Fibroblast of villous mesenchyme (primary cell): ENCODE data around the gene FBXL15. TPM values are rescaled to one million over a fixed set of nuclear protein-coding genes. Genes with fewer than 3 reads are reported as not detected.
A peak's percentile ranks its signal among the peaks of the same experiment; 100 is the strongest.

Experiments
- DNase-seq: peaks from one replicate; pipeline ENCODE4 v3.0.0-alpha.2; 2010; ENCODE audit warnings: low read depth
- H3K4me3 ChIP-seq: 2 replicates; pipeline ENCODE4 v1.5.1; 2011; ENCODE audit warnings: low read depth, mild to moderate bottlenecking, low read length
- total RNA-seq: library from RNA; depleted of rRNA; stranded (reverse); fragments of >200 nt; gene quantifications from 2 replicates; pipeline ENCODE4 v1.2.3, GENCODE V29; 2012
- TF ChIP-seq, protein P1 (sequence below): IDR thresholded peaks from 2 replicates; pipeline ENCODE4 v1.5.1; 2012; ENCODE audit warnings: low read depth, mild to moderate bottlenecking, low read length; ENCODE audit not compliant: insufficient read depth

The FBXL15 gene
- total RNA-seq, 1 donor: 4.3 TPM

GRCh38 chr10:102381983-102382382 lies 38.7 kb upstream of the FBXL15 start:
- no peak for DNase-seq
- H3K4me3 ChIP-seq: no peak overlapping the region
- TF ChIP-seq, protein P1, sequence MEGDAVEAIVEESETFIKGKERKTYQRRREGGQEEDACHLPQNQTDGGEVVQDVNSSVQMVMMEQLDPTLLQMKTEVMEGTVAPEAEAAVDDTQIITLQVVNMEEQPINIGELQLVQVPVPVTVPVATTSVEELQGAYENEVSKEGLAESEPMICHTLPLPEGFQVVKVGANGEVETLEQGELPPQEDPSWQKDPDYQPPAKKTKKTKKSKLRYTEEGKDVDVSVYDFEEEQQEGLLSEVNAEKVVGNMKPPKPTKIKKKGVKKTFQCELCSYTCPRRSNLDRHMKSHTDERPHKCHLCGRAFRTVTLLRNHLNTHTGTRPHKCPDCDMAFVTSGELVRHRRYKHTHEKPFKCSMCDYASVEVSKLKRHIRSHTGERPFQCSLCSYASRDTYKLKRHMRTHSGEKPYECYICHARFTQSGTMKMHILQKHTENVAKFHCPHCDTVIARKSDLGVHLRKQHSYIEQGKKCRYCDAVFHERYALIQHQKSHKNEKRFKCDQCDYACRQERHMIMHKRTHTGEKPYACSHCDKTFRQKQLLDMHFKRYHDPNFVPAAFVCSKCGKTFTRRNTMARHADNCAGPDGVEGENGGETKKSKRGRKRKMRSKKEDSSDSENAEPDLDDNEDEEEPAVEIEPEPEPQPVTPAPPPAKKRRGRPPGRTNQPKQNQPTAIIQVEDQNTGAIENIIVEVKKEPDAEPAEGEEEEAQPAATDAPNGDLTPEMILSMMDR: no peak

DNA sequence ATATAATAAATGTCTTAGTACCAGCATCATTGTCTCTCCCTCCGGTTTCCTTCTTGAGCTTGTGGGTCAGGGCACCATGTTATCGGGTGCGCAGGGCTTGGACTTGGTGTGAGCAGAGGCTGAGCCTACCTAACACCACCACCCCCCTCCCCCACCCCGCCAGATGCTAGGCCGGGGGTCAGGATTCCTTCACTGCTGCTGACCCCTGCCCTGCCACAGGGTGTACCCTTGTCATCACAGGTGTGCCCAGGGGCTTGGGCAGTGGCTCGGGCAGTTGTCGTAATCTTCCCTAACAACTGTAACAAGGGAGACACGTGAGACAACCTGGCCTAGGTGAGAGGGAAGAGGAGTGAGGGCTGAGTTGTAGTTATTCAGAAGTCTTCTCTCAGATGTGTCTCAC lies 37.8 kb upstream of the FBXL15 start:
- H3K4me3 ChIP-seq: no peak overlapping the region
- no peak for DNase-seq
- TF ChIP-seq, protein P1: no peak

- H3K4me3 ChIP-seq: no peak overlapping the region
- peak; percentile 38 for DNase-seq
- TF ChIP-seq, protein P1: peak; percentile 45
Observed at GRCh38 chr10:102384053-102384452, 36.6 kb upstream of the FBXL15 start.

DNA sequence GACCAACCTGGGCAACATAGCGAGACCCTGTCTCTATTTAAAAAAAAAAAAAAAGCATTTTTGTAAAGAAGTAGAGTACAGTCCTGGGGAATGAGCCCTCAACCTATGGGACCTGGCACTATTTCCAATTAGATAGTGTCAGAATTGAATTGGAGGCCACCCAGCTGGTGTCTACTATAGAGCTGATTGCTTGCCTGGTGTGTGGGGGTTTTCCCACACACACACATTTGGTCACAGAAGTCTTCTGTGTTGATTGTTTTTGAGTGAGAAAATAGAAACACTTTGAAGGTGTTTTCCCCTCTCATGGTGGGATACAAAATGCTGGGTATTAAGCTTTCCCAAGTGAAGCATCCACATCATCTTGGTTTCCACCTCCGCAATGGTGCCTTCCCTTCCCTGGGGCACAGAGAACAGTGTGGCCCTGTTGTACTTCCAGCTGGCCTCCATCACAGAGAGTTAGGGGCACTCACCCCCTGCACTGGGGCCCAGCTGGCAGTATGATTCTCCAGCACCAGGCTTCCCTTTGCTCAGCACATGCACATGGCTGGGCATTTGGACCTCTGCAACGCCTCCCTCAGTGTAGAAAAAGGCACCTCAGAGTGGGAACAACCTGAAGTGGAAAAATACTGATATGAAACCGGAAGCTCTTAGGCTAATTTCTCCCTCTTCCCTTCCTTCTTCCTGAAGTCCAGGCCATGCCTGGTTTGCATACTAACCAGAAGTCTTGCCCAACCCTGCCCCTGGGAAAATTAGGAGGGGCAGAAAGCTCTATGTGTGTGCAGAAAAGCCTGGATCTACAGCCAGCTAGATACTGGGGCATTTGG lies 35.8 kb upstream of the FBXL15 start:
- TF ChIP-seq, protein P1: no peak
- H3K4me3 ChIP-seq: no peak overlapping the region
- DNase-seq: peak; percentile 84

DNA sequence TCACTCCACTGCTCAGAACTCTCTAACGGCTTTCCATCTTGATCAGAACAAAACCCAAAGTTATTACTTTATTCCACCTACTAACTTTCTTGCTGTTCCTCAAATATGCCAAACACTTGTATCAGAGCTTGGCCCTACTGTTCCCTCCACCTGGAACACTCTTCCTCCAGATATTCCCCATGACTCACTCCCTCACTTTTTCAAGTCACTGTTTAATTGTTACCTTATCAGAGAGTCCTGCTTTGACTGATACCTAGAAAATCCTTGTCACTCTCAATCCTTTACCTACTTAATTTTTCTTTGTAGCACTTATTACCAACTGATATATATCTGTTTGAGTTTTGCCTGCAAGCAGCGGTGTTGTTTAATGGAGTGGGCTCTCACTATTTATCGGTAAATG lies 30.7 kb upstream of the FBXL15 start:
- no peak for DNase-seq
- TF ChIP-seq, protein P1: no peak
- H3K4me3 ChIP-seq: no peak overlapping the region

- DNase-seq: no peak
- TF ChIP-seq, protein P1: no peak
- no peak overlapping the region for H3K4me3 ChIP-seq
Observed at GRCh38 chr10:102392306-102392705, 28.3 kb upstream of the FBXL15 start.
